T follicular helper cell (primary cell): ENCODE data around the gene ARIH2.
"Not testable (repeated sequence)": the region's sequence is repeated elsewhere in the genome, so short reads cannot be mapped to it uniquely, and the experiment has no call there.

Experiments used
- DNase-seq: peaks from one replicate; pipeline ENCODE4 v3.0.0-alpha.2; 2020; ENCODE audit warnings: low read depth

ARIH2 gene

GRCh38 chr3:49004352-49005302 is 86.0 kb downstream of the ARIH2 start:
- no peak for DNase-seq

- no peak for DNase-seq
Measured at GRCh38 chr3:49005303-49005680, 86.7 kb downstream of the ARIH2 start.

DNA sequence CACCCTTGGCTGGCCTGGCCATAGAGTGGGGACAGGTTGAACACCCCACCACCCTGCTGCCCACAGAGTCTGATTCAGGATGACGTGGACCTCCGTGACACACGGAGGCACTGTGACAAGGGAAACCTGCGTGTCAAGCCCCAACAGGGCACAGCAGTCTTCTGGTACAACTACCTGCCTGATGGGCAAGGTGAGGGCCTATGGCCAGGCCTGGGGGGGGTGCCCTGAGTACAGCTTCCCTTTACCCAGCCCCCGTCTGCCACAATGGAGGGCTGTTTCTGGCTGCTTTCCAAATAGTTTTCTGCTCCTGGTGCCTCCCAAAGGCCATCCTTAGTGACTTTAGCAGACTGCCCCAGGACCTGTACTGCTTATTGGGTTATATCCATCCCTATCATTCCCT is 87.4 kb downstream of the ARIH2 start:
- no peak for DNase-seq

- no peak for DNase-seq
Measured at GRCh38 chr3:49006408-49007067, 87.9 kb downstream of the ARIH2 start.

GRCh38 chr3:49007068-49007770 is 88.6 kb downstream of the ARIH2 start, which contains the start of gene WDR6:
Gene WDR6, plus strand, starts transcription at chr3:49007391. Its CDS starts 41 bp downstream, at chr3:49007432.
- DNase-seq, result peak; percentile 95

DNA sequence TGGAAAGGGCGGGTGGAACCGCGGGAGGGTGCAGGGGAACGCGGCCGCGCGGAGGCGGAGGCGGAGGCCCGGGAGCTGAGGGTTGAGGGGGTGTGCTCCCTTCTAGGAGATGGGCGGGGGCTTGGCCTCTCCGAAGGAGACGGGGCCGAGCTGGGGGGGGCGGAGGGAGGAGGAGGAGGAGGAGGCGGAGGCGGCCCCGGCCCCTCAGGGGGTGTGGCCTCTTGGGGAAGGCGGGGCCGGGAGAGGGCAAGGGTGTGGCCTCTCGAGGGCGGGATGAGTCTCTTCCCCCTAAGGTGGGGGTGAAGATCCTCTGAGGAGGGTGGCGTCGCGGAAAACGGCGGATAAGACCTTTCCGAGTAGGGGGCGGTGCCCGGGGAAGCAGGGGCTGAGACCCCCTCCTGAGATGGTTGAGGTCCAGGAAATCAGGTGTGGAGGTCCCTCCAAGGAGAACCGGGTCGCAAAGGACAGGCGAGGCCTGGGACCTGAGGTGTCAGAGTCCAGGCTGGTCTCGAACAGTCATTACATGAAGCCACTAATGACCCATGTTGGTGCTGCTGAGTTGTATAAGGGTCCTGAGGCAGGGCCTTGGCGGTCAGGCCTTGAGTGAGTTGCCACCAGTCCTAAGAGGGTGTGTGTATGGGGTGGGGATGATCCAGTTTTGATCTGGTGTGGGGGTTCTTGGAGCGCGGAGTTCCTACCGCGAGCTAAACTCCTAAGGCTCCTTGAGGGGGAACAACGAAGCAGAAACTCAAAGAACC is 89.3 kb downstream of the ARIH2 start:
- peak; percentile 82 for DNase-seq

GRCh38 chr3:49008627-49009026 is 90.0 kb downstream of the ARIH2 start:
- not testable (repeated sequence) for DNase-seq

DNA sequence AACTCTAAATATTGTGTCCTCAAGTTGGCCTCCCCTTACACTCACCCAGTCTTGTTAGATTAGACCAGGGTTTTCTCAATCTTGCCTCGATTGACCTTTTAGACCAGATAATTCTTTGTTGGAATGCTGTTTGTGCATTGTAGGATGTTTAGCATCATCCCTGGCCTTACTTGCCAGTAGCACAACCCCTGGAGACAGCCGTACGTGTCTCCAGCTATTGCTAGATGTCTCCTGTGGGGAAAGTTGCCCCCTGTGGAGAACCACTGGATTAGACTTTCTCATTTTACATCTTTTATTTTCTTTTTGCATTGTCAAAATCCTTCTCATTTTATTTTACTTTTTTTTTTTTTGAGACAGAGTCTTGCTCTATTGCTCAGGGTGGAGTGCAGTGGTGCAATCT is 90.8 kb downstream of the ARIH2 start:
- no peak for DNase-seq

DNA sequence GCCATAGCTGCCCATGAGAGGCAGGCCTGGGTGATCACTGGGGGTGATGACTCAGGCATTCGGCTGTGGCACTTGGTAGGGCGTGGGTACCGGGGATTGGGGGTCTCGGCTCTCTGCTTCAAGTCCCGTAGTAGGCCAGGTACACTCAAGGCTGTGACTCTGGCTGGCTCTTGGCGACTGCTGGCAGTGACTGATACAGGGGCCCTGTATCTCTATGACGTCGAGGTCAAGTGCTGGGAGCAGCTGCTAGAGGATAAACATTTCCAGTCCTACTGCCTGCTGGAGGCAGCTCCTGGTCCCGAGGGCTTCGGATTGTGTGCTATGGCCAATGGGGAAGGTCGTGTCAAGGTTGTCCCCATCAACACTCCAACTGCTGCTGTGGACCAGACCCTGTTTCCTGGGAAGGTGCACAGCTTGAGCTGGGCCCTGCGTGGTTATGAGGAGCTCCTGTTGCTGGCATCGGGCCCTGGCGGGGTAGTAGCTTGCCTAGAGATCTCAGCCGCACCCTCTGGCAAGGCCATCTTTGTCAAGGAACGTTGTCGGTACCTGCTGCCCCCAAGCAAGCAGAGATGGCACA is 93.9 kb downstream of the ARIH2 start:
- no peak for DNase-seq

DNA sequence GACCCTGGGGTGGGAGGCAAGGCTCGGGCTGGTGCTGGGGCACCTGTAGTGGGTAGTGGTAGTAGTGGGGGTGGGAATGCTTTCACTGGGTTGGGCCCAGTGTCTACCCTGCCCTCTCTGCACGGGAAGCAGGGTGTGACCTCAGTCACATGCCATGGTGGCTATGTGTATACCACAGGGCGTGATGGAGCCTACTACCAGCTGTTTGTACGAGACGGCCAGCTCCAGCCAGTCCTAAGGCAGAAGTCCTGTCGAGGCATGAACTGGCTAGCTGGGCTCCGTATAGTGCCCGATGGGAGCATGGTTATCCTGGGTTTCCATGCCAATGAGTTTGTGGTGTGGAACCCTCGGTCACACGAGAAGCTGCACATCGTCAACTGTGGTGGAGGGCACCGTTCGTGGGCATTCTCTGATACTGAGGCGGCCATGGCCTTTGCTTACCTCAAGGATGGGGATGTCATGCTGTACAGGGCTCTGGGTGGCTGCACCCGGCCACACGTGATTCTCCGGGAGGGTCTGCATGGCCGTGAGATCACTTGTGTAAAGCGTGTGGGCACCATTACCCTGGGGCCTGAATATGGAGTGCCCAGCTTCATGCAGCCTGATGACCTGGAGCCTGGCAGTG is 94.6 kb downstream of the ARIH2 start:
- DNase-seq, result no peak

DNA sequence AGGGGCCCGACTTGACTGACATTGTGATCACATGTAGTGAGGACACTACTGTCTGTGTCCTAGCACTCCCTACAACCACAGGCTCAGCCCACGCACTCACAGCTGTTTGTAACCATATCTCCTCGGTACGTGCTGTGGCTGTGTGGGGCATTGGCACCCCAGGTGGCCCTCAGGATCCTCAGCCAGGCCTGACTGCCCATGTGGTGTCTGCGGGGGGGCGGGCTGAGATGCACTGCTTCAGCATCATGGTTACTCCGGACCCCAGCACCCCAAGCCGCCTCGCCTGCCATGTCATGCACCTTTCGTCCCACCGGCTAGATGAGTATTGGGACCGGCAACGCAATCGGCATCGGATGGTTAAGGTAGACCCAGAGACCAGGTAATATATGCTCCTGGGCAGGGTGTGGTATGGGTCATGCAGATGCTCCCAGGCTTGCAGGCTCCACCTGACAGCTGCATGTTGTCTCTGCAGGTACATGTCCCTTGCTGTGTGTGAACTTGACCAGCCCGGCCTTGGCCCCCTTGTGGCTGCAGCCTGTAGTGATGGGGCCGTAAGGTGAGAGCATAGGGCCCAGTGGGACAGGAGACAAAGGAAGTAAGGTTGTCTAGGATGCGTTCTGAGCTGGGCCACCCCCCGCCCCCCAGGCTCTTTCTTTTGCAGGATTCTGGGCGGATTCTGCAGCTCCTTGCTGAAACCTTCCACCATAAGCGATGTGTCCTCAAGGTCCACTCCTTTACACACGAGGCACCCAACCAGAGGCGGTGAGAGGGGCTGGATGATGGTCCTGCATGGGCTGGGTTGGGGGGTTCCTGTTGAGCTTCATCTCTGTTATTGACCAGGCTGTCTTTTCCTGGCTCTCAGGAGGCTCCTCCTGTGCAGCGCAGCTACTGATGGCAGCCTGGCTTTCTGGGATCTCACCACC is 95.4 kb downstream of the ARIH2 start:
- peak; percentile 26 for DNase-seq

GRCh38 chr3:49015072-49015471 is 96.4 kb downstream of the ARIH2 start:
- no peak for DNase-seq

DNA sequence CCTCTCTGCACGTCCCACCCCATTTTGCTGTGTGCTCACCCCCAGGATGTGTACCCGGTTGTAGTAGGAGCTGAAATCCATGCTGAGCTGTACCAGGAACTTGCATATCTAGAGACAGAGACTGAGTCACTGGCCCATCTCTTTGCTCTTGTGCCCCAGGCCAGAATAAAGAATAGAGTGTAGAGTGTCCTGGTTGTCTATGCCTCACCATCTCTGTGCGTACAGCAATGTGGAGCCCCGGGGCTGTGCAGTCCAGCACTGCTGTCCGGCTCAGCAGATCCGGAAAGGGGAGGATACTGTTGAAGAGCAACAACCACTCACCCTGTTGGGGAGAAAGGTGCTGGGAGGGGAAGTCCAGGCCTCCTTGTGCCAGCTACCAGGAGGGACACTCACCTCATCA is 97.1 kb downstream of the ARIH2 start:
- no peak for DNase-seq

GRCh38 chr3:49016414-49017228 is 98.0 kb downstream of the ARIH2 start:
- no peak for DNase-seq

- no peak for DNase-seq
Measured at GRCh38 chr3:49017229-49017970, 98.8 kb downstream of the ARIH2 start.

DNA sequence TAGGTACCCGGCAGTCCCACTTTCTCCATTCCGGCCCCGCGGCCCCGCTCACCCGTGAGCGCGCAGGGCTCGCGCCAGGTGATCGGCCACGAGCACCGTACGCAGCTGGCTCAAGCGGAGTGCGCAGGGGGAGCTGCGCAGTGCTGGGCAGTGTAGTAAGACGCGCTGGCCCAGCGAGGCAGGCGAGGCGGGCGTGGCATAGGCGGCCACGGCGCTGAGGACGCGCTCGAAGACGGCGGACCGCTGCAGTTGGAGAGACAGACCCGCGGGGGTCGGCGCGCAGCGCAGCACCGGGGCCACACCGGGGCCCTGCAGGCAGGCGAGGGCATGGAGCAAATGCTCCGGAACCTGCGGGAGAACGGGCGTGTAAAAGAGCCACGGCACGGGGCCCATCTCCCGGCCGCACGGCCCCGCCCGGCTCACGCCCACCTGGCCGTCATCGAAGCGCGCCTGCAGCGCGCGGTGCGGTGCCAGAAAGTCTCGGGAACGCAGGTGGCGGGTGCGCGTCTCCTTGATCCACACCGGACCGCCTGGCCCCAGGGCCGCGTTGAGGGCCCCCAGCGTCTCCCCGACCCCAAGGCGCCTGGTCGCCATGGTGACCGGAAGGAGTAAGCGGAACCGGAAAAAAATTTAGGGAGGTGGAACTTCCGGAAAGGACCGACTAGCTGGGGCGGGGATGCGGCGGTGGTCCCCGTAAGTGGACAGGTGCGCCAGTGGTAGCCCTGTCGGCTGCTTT is 99.5 kb downstream of the ARIH2 start, which contains the start of gene DALRD3:
TSS of gene DALRD3 (minus strand) at position 610 of the 736 bp plus-strand sequence. CDS start at position 594, 16 bp downstream.
- peak; percentile 46 for DNase-seq

- DNase-seq, result no peak
Measured at GRCh38 chr3:49018707-49019006, 100.0 kb downstream of the ARIH2 start.

- DNase-seq, result no peak
Measured at GRCh38 chr3:49019941-49020329, 101.3 kb downstream of the ARIH2 start.
